ENCODE data around the gene NEGR1.

The NEGR1 gene

DNA sequence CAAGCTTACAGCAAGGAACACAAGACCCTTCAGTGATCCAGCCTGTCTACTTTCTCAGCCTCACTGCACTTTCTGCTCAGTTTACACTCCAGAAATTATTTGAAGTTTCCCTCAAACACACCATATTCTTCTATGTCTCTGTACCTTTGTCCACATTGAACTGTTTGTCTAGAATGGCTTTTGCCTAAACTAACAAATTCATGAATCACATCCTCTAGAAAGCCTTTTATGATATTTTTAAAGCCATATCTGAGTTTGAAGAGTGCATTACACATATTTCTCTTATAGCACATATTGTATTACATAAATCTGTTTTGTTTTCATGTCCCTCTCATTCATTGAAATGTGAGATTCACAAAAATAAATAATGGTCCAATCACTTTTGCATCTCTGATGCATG, 755.5 kb downstream of the NEGR1 start:
- DNase-seq, result no peak

DNA sequence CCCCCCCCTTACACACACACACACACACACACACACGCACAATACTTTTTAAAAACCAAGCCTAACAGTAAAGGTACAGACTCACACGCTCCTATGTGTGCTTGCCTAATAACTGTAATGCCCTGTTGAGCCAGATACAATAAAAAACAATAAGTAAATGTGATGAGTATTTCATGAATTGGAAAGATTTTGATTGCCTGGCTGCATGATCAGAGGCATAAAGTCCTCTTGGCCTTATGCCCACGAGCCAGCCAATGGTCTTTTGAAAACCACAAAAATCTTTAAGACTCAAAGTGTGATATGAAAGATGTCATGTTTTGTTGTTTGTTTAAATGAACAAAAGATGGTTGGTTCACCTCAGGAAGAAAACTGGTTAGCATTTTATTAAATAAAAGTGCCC, 759.6 kb downstream of the NEGR1 start:
- DNase-seq, result no peak

DNA sequence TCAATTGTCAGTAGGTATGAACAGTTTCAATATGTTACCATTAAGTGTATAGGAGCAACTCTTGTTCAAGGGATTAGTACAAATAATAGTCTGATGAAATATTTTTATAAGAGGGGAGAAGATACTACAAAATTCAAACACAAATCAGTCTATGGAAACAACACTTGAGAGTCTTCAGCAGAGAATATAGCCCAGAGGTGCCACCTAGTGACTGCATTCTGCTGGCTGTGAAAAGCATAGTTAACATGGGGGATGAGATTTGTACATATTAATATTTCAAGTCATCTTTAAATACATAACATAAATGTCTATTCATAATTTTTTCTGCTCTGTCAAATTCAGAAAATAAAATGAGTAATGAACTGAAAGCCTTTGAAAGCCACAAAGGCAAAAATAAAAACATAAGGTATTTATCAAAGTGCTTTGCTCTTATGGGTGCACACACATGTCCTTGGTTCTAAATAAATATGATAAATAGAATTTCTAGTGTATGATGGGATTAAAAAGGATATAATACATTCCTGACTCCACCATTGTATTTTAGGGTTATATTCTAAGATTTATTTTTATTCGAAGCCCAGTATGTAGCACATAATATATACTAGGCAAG, 760.6 kb downstream of the NEGR1 start:
- peak; percentile 63 for DNase-seq

DNA sequence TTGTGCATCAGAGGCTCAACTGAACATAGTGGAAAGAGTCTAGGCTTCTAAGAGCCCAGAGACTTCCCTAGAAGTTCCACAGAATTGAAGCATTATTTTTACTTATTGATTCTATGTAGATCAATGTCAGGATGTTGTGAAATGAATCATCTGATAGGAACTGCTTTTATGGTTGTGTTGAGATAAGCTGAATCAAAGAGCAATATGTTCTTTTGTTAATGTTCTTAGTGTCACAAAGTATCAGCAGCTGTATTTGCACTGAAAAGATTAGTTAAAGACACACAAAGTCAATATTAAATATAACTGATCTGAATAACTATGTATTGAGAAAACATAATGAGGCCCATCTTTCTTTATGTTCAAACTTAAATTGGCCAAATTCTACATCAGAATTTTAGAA, 770.8 kb downstream of the NEGR1 start:
- no peak for DNase-seq

DNA sequence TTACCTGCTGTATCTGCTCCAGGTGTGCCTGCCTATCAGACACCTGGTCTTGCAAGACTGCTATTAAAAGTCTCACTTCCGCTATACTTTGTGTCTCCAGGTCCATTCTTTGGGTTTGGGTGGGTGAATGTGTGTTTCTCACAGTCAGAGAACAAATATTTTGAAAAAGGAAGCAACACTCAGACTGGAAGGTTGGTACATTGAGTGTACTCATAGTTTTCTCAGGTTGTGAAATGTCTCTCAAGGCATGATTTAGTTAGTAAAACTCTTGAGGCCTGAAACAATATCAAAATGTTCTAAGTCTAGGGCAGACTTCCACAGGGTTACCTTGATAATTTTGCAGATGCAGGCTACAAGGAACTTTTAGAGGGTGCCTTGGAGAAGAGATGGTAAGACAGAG, 771.6 kb downstream of the NEGR1 start:
- DNase-seq, result no peak

DNA sequence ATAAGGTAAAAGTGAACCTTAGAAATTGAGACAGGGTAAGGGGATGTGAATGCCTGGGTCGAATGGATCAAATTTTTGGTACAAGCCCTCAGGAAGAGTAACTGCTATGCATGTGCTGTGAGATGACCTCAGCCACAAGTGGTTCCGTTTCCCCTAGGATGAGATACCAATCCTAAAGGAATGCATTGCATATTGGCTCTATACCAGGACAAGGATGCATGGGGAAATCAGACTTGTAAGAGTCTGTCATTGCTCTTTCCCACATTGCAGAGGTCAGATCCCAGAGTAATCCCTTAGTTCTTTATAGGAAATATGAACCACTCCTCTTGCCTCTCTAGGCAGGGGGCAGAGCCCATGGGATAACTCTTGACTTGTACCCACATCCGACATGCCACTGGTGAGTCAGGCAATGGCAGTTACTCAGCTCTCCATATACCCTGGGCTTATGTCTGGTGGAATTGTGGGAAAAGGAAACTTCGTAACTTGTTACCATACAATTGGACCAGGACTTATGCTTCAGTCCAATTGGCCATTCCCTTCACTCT, 773.2 kb downstream of the NEGR1 start:
- no peak for DNase-seq

DNA sequence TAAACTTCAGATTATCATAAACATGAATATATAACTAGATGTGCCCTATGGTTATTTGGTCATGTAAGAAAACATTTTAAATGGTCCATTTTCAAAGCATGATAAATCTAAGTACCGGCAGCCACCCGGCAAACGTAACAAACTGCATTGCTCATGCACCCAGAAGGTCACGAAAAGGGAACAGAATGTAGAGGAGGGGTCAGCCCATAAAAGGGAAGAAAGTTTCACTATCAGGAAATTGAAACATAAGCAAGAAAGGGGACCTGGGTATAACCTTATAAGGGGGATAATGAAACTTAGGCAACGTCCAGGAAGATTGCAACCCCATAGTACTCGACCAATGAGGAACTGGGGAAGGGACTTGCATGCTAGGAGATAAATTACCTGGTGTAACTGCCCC, 780.3 kb downstream of the NEGR1 start:
- no peak for DNase-seq

DNA sequence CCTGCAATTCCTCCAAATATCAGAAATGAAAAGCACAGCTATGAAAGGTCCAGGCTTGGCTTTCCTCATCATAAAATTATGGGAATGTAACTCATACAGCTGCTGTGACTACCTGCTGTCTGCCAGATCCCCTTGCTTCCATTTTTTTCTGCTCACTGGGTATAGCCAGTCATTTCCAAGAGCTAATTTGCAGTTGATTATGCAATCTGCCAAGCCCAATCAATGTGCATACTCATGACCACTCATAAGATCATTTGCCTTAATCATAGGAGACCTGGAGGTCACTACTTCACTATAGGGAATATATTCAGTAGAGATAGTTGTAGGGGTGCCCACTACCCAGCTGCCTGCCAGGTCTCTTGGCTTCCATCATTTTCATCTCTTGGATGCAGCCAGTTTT, 783.8 kb downstream of the NEGR1 start:
- DNase-seq, result no peak

DNA sequence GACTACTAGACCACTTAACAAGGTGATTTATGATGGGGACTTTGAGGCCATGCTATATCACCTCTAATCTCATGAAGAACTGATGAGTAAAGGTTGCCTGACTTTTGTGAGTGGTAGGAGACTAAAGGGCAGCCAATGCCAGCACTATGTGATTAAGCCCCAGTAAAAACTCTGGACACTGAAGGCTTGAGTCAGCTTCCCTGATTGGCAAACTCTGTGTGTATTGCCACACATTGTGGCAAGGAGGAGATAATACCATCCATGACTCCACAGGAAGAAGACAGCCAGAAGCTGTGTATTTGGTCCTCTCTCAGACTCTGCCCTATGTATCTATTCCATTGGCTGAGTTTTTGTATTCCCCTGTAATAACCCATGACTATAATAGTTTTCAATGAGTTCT, 788.2 kb downstream of the NEGR1 start:
- DNase-seq, result no peak

DNA sequence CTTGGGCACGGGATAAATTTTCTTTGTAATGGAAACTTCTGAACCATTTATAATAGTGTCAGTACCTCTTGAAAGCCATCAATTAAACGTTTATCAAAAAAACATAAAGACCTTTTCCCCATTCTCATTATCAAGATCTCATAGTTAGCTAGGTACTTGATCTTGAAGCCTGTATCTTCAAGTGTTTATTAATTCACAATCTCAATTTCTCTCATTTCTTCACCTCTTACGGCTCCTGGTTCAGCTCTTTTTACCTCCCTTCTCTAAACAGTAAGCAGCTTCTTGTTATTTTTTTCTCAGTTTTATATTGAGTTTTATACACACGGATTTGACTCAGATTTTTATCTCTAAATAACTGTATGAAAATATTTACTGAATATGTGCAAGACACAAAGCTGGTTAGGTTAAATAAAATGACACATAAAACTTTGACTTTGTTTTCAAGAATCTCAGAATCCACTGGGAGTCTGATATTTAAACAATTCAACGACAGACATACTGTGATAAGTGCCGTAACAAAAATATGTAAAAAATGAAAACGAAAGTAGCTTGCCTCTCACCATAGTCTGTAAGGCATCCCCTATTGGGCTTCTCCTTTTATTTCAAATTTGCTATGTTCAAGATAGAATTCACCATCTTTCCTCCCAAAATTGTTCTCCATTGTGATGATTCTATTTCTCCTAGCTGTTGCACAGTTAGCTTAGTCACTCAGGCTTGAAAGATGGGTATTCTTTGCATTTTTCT, 789.9 kb downstream of the NEGR1 start:
- DNase-seq, result no peak

DNA sequence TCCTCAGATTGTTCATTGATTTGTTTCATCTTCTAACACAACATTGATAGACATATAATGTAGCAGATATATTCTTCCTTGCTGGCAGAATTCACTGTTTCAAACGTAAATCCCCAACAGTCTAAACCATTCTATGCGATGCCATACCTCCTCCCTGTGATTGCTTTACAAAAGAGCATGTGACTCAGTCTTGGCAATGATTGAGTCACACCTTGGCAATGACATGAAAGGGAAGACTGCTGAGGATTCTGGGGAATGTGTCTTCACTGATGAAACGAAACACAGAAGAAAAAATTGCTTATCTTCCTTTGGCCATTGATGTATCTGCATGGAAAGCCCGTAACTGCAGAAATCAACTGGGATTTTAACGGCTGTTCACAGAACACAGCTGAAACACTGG, 791.9 kb downstream of the NEGR1 start:
- no peak for DNase-seq

DNA sequence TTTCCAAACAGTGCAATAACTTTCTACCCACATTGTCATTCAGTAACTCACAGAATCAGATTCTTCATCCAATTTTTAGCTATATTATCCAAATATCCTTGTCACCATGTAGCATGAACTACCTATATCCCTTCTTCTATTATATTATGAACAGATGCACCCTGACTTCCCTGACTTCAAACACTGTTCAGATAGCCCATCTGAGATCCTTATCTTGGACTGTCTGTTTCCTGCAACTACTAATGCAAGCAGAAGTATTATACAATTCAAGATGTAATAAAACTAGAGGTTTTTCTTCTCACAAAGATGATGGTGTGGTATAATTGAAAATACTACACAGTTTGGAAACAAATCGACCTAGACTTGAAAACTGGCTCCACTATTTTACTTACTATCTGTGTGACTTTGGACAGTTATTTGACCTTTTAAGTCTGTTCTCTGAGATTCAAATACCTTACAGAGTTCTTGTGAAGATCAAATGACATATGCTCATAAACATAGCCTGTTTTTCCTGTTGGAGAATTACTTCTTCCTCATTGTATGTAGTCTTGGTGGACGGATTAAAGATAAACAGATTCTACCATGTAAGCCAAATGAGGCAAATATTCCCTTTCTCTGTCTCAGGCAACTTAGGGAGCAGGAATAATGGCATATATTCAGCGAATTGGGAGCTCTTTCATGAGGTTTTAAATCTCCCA, 793.6 kb downstream of the NEGR1 start:
- no peak for DNase-seq

DNA sequence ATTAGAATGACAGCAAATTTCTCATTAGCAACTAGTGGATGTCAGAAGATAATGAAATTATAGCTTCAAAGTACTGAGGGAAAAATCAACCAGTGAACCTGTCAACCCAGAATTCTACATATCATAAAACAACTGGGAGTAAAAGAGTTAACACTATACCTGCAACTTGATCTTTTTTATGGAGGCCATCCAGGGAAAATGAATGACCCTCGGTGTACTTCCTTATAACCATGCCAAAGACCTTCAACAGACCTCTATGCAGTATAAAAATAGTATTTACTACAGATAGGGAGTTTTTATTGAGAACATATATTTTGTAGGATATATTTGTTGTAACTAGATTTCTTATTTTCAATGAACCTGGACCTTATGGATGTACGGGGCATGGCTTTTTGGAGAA, 809.0 kb downstream of the NEGR1 start:
- no peak for DNase-seq

DNA sequence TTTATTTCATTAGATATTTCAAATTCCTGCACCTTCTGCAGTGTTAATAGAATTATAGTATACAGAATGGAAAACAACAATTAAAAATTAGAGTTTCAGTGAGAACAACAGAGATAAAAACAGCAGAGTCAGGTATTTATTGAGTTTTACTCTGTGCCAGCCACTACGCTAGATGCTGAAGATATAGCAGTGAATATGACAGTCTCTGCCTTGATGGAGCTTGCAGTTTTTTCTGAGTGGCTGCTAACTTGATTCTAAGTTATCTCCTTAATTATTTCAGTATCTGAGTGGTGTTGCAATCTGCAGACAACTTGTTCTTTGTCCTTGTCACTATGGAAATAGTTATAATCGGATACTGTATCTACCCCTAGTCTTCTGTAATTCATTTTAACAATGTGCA, 817.2 kb downstream of the NEGR1 start:
- DNase-seq, result no peak

DNA sequence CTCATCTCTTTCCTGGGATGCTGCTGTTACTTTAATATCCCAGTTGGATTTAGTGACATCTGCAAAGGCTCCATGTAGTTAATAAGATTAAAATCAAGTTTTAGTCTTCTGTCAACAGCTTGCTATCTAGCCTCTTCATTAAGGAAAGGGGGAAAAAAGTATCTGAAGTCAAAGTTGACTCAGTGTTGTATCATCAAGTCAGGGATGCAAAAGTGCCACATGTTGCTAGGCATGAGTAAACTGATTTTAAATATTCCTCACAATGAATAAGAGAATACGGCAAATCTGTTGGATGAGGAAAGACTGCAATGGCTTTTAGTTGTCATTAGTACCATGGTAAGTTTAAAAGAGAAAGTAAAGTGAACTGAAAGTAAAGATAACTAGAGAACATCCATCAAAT, 818.3 kb downstream of the NEGR1 start:
- DNase-seq, result no peak

DNA sequence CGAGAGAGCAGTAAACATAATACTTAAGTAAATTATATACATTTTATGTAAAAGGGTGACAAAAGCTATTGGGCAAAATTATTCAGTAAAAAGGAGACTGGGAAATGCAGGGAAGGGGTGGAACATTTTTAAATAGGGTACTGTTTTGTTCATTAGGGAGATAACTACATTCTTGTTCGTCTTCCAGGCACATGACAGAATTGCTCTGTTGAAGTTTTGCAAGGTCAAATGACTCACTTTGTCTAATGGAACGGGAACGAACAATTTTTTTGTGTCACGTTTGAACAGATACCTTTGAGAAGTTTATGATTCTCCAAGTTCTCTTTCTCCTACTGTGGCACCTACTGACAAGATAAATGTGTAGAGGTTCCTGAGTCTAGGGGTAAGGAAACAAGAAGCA, 819.2 kb downstream of the NEGR1 start:
- no peak for DNase-seq

DNA sequence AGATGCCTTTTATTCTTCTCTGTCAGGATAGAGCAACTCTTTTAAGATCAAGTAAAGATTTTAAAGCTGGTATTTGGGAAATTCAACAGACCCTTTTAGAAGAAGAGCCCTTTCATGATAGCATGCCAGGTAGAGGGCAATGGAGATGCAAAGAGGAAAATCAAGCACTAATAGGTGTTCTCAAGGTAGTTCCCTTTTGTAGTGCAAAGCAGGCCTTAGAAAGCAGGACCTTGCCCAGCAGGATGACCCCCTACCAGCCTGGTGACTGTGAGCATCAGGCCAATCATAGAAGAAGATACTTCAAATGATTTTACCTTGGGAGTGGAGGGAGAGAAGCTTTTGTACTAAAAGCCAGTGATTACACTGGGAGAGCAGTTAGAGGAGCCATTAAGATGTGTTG, 820.1 kb downstream of the NEGR1 start:
- no peak for DNase-seq

DNA sequence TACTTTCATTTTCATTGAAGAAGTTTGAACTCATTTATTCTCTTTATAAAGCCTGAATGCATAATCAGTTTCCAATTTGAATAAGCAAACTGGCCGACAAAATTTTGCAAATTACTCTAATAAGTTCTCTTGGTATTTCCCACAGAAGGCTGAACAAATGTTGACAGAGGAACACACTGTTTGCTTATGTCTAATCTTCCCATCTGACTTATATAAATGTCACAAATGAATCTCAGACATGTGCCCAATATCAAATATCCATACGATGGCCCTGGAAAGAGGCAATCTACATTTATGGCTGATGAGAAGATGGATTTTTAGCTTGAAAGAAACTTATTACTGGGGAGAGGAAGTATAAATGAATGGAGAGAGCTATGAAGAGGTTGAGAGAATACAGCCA, 820.9 kb downstream of the NEGR1 start:
- DNase-seq, result no peak

DNA sequence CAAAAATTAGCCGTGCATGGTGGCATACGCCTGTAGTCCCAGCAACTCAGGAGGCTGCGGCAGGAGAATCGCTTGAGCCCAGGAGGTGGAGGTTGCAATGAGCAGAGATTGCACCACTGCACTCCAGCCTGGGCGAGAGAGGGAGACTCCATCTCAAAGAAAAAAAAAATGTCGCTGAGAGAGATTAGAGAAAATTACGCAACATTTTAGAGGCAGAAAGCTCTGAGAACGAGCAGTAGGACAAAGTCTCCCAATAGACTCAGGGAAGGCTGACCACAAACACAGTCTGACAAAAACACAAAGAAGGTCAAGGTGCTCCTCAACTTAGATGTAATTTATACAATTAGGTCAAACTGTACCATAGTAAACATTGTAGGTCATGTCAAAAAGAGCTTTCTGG, 833.9 kb downstream of the NEGR1 start:
- no peak for DNase-seq

DNA sequence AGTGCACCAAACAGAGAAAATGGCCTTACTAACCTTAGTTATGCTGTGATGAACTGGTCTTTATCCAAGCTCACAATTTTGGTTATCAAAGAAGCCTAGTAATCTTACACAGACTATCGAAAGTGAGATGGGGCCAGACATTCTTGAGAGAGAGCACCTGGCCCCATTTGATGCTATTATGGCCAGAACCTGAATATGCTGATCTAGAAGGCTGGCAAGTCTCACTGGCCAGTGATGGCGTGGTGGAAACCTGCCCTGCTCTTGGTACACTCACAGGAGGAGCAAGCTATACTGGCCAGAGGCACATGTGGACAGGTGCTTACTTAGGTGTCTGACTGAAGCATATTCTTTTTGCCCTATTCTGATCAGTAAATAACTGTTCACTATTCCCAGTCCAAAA, 843.7 kb downstream of the NEGR1 start:
- DNase-seq, result no peak

DNA sequence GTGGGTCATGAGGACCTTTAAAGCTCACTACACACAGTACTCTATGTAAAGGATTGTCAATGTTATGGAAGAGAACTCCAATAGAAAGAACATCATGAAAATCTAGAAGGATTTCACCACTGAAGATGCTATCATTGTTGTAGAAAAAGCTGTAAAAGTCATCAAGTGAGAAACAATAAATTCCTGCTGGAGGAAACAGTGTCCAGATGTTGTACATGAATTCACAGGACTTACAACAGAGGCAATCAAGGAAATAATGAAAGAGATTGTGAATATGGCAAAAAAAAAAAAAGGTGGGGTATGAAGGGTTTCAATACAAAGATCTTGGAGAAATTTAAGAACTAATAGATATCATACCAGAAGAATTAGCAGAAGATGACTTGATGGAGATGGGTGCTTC, 846.4 kb downstream of the NEGR1 start:
- no peak for DNase-seq

DNA sequence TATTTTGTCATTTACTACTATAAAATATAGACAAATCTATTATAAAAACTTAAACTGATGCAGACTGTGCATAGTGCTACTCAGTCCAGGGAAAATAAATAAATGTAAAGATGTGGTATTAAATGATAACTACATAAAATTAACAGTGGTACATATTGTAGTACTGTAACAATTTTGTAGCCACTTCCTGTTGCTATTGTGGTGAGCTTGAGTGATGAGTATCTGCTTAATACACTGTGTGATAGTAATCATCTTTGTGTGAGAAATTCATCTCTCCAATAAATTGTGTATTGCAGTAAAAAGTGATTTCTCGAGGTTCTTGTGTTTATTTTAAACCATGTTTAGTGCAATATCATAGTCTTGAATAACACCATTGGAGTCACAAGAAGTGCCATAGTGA, 848.1 kb downstream of the NEGR1 start:
- DNase-seq, result no peak

DNA sequence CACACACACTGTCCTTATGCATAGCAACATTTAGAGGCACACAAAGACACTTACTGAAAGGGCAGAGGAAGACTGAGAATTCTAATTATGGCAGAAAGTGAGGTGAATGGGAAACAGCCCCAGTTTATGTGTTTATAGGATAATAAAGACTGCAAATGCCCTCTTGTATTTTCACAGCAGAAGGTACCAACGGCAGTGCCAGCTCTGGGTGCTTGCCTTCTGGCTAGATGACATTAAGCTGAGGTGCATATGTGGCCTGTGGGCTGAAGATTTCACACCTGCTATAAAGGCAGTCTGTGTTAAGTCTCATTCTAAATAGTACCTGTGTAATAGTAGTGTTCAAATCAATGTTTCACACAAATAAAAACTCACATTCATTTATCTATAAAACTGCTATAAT, 854.3 kb downstream of the NEGR1 start:
- no peak for DNase-seq

DNA sequence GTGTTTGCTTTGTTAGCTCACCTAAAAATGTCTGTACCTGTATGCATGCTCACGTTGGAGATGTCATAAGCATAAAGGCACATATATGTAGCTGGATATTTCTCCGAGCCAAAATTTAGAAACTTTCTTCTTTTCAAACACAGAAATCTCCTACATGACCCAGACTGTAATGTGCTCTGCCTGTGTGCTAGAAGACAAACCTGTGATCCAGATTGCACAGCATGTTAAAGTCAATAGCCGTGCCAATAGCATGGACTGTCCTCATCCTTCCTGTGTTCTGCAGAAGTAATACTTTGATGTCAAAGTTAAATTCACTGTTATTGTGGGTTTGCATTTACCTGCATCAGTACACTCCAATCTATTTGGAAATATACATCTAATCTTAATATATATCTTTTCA, 855.3 kb downstream of the NEGR1 start:
- DNase-seq, result no peak

All from NCI-H446 treated with DMSO at 0.1 percent for 48 hours (cell line).